Amygdala (tissue), 56 donors: ENCODE results near the gene BBS2.

Experiments used
- DNase-seq, 56 donors: peaks; one replicate each; lab custom pipeline; 2025; lab: John Stamatoyannopoulos, UW

BBS2 gene

GRCh38 chr16:56519459-56520250, at the start of gene BBS2:
TSS of gene BBS2 (minus strand) at chr16:56520024. CDS start at chr16:56519862, 162 bp downstream.
- DNase-seq, result peak; percentile 35 to 96 (median 84)

- no peak for DNase-seq
Observed at GRCh38 chr16:56564793-56565477, 45.1 kb upstream of the BBS2 start, which contains the start of gene MT4. TSS of gene MT4 (plus strand) at chr16:56565073. CDS start at chr16:56565129, 56 bp downstream.

GRCh38 chr16:56561126-56561525, 41.3 kb upstream of the BBS2 start:
- no peak for DNase-seq

- DNase-seq, result no peak
Observed at GRCh38 chr16:56560447-56560846, 40.6 kb upstream of the BBS2 start.

GRCh38 chr16:56559109-56559508, 39.3 kb upstream of the BBS2 start:
- no peak for DNase-seq

GRCh38 chr16:56558024-56558747, 38.4 kb upstream of the BBS2 start:
- peak in 48 of 56 donors; percentile 15 to 83 (median 60) for DNase-seq

- DNase-seq, result no peak
Observed at GRCh38 chr16:56554441-56554840, 34.6 kb upstream of the BBS2 start.

- peak in 52 of 56 donors; percentile 21 to 90 (median 69) for DNase-seq
Observed at GRCh38 chr16:56551796-56552738, 32.2 kb upstream of the BBS2 start.

- no peak for DNase-seq
Observed at GRCh38 chr16:56549744-56550385, 30.0 kb upstream of the BBS2 start.

GRCh38 chr16:56549161-56549560, 29.3 kb upstream of the BBS2 start:
- DNase-seq, result peak in 3 of 56 donors; percentile 12 to 33 (median 20)

- DNase-seq, result peak in 8 of 56 donors; percentile 9 to 32 (median 14)
Observed at GRCh38 chr16:56547949-56548567, 28.2 kb upstream of the BBS2 start.

GRCh38 chr16:56547120-56547948, 27.5 kb upstream of the BBS2 start:
- DNase-seq, result peak in 54 of 56 donors; percentile 17 to 92 (median 69)

- no peak for DNase-seq
Observed at GRCh38 chr16:56542039-56542438, 22.2 kb upstream of the BBS2 start.

- no peak for DNase-seq
Observed at GRCh38 chr16:56539656-56540055, 19.8 kb upstream of the BBS2 start.

- DNase-seq, result no peak
Observed at GRCh38 chr16:56538331-56538730, 18.5 kb upstream of the BBS2 start.

GRCh38 chr16:56534847-56535383, 15.1 kb upstream of the BBS2 start:
- DNase-seq, result no peak

GRCh38 chr16:56532714-56533113, 12.9 kb upstream of the BBS2 start:
- DNase-seq, result no peak

GRCh38 chr16:56530872-56531271, 11.0 kb upstream of the BBS2 start:
- no peak for DNase-seq
